Astrocyte (in vitro differentiated cells and primary cell): ENCODE measurements around the gene NID2.

Experiments
- EZH2 ChIP-seq: IDR thresholded peaks from 2 replicates; pipeline ENCODE4 v1.6.1; 2012; ENCODE audit warnings: mild to moderate bottlenecking, low read length, inconsistent platforms; ENCODE audit not compliant: insufficient read depth
- TF ChIP-seq, protein P1 (sequence below): IDR thresholded peaks from 2 replicates; pipeline ENCODE4 v1.5.1; 2011; ENCODE audit warnings: low read depth, mild to moderate bottlenecking, inconsistent platforms, low read length, moderate library complexity; ENCODE audit not compliant: insufficient read depth

DNA sequence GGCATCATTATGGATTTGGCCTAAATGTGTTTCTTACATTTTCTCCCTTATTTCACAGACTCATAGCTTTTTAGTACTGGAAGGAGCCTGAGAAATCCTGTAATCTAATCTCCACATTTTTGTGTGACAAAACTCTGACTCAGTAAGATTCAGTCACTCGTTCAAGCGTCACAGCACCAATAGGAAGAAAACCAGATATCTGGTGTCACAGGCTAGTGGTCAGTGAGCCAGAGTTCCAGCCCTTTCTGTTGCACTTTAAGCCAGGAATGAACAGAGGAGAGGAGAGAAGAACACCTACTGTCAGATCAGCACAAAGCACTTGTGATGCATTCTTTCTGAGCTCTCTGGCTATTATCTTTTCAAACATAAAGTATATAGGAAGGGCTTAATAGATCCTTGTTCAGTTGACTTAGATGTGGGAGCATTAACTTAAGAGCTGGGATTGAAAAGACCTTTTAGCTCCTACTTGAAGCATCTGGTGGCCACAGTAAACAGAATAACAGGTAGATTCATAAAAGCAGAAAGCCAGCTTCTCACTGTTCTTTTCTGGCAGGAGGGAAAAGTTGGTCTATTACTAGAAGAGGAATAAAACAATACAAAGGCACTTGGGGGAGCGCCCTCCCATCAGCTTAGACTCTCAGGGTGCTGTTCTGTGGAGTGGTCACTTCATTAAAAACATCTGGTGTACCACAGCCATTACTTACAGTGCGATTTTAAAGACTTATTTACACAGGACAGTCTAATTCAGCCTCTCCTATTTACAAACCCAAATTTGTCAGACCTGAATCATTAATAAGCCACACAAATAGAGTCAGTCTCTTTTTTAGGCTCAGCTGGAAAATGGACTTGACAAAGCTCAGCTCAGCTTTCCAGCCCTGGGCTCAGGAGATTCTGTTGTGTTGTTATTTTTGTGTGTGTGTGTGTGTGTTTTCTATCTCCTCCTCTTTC is 12.2 kb upstream of the NID2 start:
- TF ChIP-seq EZH2: no peak
- TF ChIP-seq, protein P1, sequence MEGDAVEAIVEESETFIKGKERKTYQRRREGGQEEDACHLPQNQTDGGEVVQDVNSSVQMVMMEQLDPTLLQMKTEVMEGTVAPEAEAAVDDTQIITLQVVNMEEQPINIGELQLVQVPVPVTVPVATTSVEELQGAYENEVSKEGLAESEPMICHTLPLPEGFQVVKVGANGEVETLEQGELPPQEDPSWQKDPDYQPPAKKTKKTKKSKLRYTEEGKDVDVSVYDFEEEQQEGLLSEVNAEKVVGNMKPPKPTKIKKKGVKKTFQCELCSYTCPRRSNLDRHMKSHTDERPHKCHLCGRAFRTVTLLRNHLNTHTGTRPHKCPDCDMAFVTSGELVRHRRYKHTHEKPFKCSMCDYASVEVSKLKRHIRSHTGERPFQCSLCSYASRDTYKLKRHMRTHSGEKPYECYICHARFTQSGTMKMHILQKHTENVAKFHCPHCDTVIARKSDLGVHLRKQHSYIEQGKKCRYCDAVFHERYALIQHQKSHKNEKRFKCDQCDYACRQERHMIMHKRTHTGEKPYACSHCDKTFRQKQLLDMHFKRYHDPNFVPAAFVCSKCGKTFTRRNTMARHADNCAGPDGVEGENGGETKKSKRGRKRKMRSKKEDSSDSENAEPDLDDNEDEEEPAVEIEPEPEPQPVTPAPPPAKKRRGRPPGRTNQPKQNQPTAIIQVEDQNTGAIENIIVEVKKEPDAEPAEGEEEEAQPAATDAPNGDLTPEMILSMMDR: no peak
